Rectal smooth muscle tissue (tissue), 1 donor: ENCODE results near the gene SLC41A1.

Source experiments
- H3K27ac ChIP-seq: one replicate; pipeline ENCODE4 v1.7.0; 2013; ENCODE audit warnings: low read depth, low read length, inconsistent platforms
- H3K27me3 ChIP-seq: one replicate; pipeline ENCODE4 v1.7.0; 2013; ENCODE audit warnings: low read length; ENCODE audit not compliant: control insufficient read depth, insufficient read depth
- H3K36me3 ChIP-seq: one replicate; pipeline ENCODE4 v1.7.0; 2013; ENCODE audit warnings: low read length; ENCODE audit not compliant: control insufficient read depth, insufficient read depth
- H3K4me1 ChIP-seq: one replicate; pipeline ENCODE4 v1.7.0; 2013; ENCODE audit warnings: low read length; ENCODE audit not compliant: control insufficient read depth, insufficient read depth
- H3K4me3 ChIP-seq: one replicate; pipeline ENCODE4 v1.7.0; 2013; ENCODE audit warnings: low read length
- H3K9ac ChIP-seq: one replicate; pipeline ENCODE4 v1.7.0; 2013; ENCODE audit warnings: low read length

Gene SLC41A1

GRCh38 chr1:205794011-205794730 lies 18.8 kb downstream of the SLC41A1 start:
- H3K4me3 ChIP-seq: no peak overlapping the region
- no peak overlapping the region for H3K9ac ChIP-seq
- no peaks in the 10 kb centered on the region for H3K27me3 ChIP-seq
- H3K4me1 ChIP-seq: no peaks in the 10 kb centered on the region
- H3K27ac ChIP-seq: no peak overlapping the region
- peaks cover 31% of the 10 kb centered on the region for H3K36me3 ChIP-seq

GRCh38 chr1:205792961-205793673 lies 19.9 kb downstream of the SLC41A1 start:
- H3K4me1 ChIP-seq: no peaks in the 10 kb centered on the region
- no peak overlapping the region for H3K4me3 ChIP-seq
- peaks cover 25% of the 10 kb centered on the region for H3K36me3 ChIP-seq
- no peak overlapping the region for H3K9ac ChIP-seq
- no peak overlapping the region for H3K27ac ChIP-seq
- no peaks in the 10 kb centered on the region for H3K27me3 ChIP-seq

- Histone ChIP-seq H3K9ac (no peak overlapping the region), H3K27me3 (no peaks in the 10 kb centered on the region), H3K4me3 (no peak overlapping the region), H3K4me1 (no peaks in the 10 kb centered on the region), H3K36me3 (peaks cover 21% of the 10 kb centered on the region), H3K27ac (no peak overlapping the region)
Measured at GRCh38 chr1:205792481-205792881, 20.5 kb downstream of the SLC41A1 start.

GRCh38 chr1:205791568-205792180 lies 21.3 kb downstream of the SLC41A1 start:
- no peak overlapping the region for H3K27ac ChIP-seq
- H3K4me3 ChIP-seq: no peak overlapping the region
- no peaks in the 10 kb centered on the region for H3K27me3 ChIP-seq
- H3K9ac ChIP-seq: no peak overlapping the region
- H3K36me3 ChIP-seq: peaks cover 16% of the 10 kb centered on the region
- H3K4me1 ChIP-seq: no peaks in the 10 kb centered on the region

- Histone ChIP-seq H3K27me3 (no peaks in the 10 kb centered on the region), H3K9ac (no peak overlapping the region), H3K36me3 (peaks cover 4% of the 10 kb centered on the region), H3K27ac (no peak overlapping the region), H3K4me1 (peaks cover 2% of the 10 kb centered on the region), H3K4me3 (no peak overlapping the region)
Measured at GRCh38 chr1:205787287-205787916, 25.6 kb downstream of the SLC41A1 start.

GRCh38 chr1:205786601-205787000 lies 26.4 kb downstream of the SLC41A1 start:
- Histone ChIP-seq H3K4me3 (no peak overlapping the region), H3K9ac (no peak overlapping the region), H3K4me1 (peaks cover 2% of the 10 kb centered on the region), H3K27ac (no peak overlapping the region), H3K36me3 (peaks cover 4% of the 10 kb centered on the region), H3K27me3 (no peaks in the 10 kb centered on the region)

GRCh38 chr1:205785446-205785845 lies 27.6 kb downstream of the SLC41A1 start:
- H3K4me3 ChIP-seq: no peak overlapping the region
- peaks cover 2% of the 10 kb centered on the region for H3K4me1 ChIP-seq
- peaks cover 2% of the 10 kb centered on the region for H3K36me3 ChIP-seq
- H3K27me3 ChIP-seq: no peaks in the 10 kb centered on the region
- no peak overlapping the region for H3K27ac ChIP-seq
- H3K9ac ChIP-seq: no peak overlapping the region

GRCh38 chr1:205783904-205784303 lies 29.1 kb downstream of the SLC41A1 start:
- Histone ChIP-seq H3K27me3 (no peaks in the 10 kb centered on the region), H3K27ac (peak overlapping the region; percentile 15), H3K36me3 (no peaks in the 10 kb centered on the region), H3K4me3 (no peak overlapping the region), H3K4me1 (peaks cover 2% of the 10 kb centered on the region), H3K9ac (no peak overlapping the region)

GRCh38 chr1:205783433-205783795 lies 29.6 kb downstream of the SLC41A1 start:
- Histone ChIP-seq H3K36me3 (no peaks in the 10 kb centered on the region), H3K27me3 (no peaks in the 10 kb centered on the region), H3K4me1 (peaks cover 2% of the 10 kb centered on the region), H3K9ac (no peak overlapping the region), H3K4me3 (no peak overlapping the region), H3K27ac (no peak overlapping the region)

- no peaks in the 10 kb centered on the region for H3K27me3 ChIP-seq
- no peak overlapping the region for H3K4me3 ChIP-seq
- H3K9ac ChIP-seq: no peak overlapping the region
- no peaks in the 10 kb centered on the region for H3K36me3 ChIP-seq
- no peak overlapping the region for H3K27ac ChIP-seq
- peaks cover 2% of the 10 kb centered on the region for H3K4me1 ChIP-seq
Measured at GRCh38 chr1:205782627-205783432, 30.2 kb downstream of the SLC41A1 start.

GRCh38 chr1:205780335-205780734 lies 32.7 kb downstream of the SLC41A1 start:
- Histone ChIP-seq H3K9ac (no peak overlapping the region), H3K4me3 (no peak overlapping the region), H3K36me3 (no peaks in the 10 kb centered on the region), H3K27me3 (no peaks in the 10 kb centered on the region), H3K4me1 (peaks cover 5% of the 10 kb centered on the region), H3K27ac (no peak overlapping the region)

GRCh38 chr1:205777994-205778393 lies 35.0 kb downstream of the SLC41A1 start:
- H3K27ac ChIP-seq: no peak overlapping the region
- H3K4me3 ChIP-seq: no peak overlapping the region
- H3K27me3 ChIP-seq: no peaks in the 10 kb centered on the region
- H3K4me1 ChIP-seq: peaks cover 2% of the 10 kb centered on the region
- no peaks in the 10 kb centered on the region for H3K36me3 ChIP-seq
- H3K9ac ChIP-seq: no peak overlapping the region
